Measurements from ENCODE around the gene IL4R.

- TF ChIP-seq TCF12 (IDR thresholded peaks at IDR 0.05) = no peak
- no peak for TF ChIP-seq TCF12 (CRISPR knock-in tag; IDR thresholded peaks at IDR 0.05)
- TF ChIP-seq ATF7-NPFF (CRISPR knock-in tag; IDR thresholded peaks at IDR 0.05; ENCODE audit: low read depth) = no peak
- TF ChIP-seq ZBTB40 (IDR thresholded peaks at IDR 0.05) = no peak
- TF ChIP-seq ZBTB40 (CRISPR knock-in tag; IDR thresholded peaks at IDR 0.05) = no peak
- TF ChIP-seq MAX (IDR thresholded peaks at IDR 0.05) = no peak
- TF ChIP-seq ZHX2 (IDR thresholded peaks at IDR 0.05; ENCODE audit: low read depth) = no peak
- no peak for TF ChIP-seq ZHX2 (CRISPR knock-in tag; IDR thresholded peaks at IDR 0.05; ENCODE audit: borderline replicate concordance)
- no peak for TF ChIP-seq EZH2 (conservative IDR thresholded peaks at IDR 0.05; ENCODE audit: low read depth, low read length)
- TF ChIP-seq HIVEP1 (CRISPR knock-in tag; IDR thresholded peaks at IDR 0.05) = no peak
- TF ChIP-seq ZNF292 (CRISPR knock-in tag; IDR thresholded peaks at IDR 0.05; ENCODE audit: borderline replicate concordance, low read depth) = no peak
- no peak for TF ChIP-seq MYC (CRISPR knock-in tag; IDR thresholded peaks at IDR 0.05; ENCODE audit: borderline replicate concordance)
- TF ChIP-seq ZNF563 (CRISPR knock-in tag; IDR thresholded peaks at IDR 0.05) = no peak
- no peak for TF ChIP-seq SRSF1 (optimal IDR thresholded peaks at IDR 0.05; ENCODE audit: low read depth, low read length)
- TF ChIP-seq ZNF629 (CRISPR knock-in tag; conservative IDR thresholded peaks at IDR 0.05) = no peak
Observed at GRCh38 chr16:27361987-27362386, 48.2 kb downstream of the IL4R start.

Data from HepG2 (cell line).